ENCODE results near the gene MDC1.

DNA sequence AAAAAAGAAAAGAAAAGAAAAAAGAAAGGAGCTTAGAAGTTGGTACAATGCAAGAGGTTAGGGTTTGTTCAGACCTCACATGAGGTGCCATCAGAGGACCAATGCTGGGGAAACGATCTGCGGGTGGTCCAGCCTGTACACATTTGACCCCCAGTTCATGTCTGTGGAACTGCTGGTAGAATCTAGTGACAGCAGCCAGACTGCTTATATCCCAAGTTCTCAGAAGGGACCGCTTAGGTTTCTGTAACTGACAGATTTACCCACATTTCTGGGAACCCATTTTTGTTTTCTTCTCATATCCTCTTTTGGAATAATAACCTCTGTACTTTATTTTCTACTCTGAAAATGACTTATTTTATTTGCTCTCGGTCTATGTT, 35.3 kb downstream of the MDC1 start:
- TF ChIP-seq, protein P1, sequence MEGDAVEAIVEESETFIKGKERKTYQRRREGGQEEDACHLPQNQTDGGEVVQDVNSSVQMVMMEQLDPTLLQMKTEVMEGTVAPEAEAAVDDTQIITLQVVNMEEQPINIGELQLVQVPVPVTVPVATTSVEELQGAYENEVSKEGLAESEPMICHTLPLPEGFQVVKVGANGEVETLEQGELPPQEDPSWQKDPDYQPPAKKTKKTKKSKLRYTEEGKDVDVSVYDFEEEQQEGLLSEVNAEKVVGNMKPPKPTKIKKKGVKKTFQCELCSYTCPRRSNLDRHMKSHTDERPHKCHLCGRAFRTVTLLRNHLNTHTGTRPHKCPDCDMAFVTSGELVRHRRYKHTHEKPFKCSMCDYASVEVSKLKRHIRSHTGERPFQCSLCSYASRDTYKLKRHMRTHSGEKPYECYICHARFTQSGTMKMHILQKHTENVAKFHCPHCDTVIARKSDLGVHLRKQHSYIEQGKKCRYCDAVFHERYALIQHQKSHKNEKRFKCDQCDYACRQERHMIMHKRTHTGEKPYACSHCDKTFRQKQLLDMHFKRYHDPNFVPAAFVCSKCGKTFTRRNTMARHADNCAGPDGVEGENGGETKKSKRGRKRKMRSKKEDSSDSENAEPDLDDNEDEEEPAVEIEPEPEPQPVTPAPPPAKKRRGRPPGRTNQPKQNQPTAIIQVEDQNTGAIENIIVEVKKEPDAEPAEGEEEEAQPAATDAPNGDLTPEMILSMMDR (IDR thresholded peaks at IDR 0.05; ENCODE audit: low read depth, low read length, poor library complexity, severe bottlenecking): no peak
- TF ChIP-seq EZH2phosphoT487 (IDR thresholded peaks at IDR 0.05; ENCODE audit: borderline replicate concordance, low read length): no peak

All from DOHH2 (cell line).